ENCODE results near the gene KCNT1.

KCNT1 gene

DNA sequence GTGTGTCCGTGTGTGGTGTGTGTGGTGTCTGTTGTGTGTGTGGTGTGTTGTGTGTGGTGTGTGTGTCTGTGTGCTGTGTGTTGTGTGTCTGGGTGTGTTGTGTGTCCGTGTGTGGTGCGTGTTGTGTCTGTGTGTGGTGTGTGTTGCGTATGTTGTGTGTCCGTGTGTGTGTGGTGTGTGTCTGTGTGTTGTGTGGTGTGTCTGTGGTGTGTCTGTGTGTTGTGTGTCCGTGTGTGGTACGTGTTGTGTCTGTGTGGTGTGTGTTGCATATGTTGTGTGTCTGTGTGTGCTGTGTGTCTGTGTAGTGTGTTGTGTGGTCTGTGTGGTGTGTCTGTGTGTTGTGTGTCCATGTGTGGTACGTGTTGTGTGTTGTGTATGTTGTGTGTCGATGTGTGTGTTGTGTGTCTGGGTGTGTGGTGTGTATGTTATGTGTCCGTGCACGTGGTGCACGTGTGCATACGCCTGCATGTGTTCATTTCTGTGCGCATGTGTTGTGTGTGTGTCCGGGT is 72.3 kb downstream of the KCNT1 start:
- H3K9me3 ChIP-seq (ENCODE audit: severe bottlenecking), result no peaks in the 10 kb centered on the region
- H3K4me3 ChIP-seq (ENCODE audit: severe bottlenecking), result no peak overlapping the region
- DNase-seq (ENCODE audit: low spot score) (no peak), ATAC-seq (ENCODE audit: low read depth) (no peak)
- TF ChIP-seq, protein P1, sequence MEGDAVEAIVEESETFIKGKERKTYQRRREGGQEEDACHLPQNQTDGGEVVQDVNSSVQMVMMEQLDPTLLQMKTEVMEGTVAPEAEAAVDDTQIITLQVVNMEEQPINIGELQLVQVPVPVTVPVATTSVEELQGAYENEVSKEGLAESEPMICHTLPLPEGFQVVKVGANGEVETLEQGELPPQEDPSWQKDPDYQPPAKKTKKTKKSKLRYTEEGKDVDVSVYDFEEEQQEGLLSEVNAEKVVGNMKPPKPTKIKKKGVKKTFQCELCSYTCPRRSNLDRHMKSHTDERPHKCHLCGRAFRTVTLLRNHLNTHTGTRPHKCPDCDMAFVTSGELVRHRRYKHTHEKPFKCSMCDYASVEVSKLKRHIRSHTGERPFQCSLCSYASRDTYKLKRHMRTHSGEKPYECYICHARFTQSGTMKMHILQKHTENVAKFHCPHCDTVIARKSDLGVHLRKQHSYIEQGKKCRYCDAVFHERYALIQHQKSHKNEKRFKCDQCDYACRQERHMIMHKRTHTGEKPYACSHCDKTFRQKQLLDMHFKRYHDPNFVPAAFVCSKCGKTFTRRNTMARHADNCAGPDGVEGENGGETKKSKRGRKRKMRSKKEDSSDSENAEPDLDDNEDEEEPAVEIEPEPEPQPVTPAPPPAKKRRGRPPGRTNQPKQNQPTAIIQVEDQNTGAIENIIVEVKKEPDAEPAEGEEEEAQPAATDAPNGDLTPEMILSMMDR (IDR thresholded peaks at IDR 0.05; ENCODE audit: poor library complexity, severe bottlenecking), result no peak
- H3K4me1 ChIP-seq (ENCODE audit: insufficient read depth, poor library complexity, severe bottlenecking), result no peaks in the 10 kb centered on the region
- H3K36me3 ChIP-seq (ENCODE audit: low read depth), result no peaks in the 10 kb centered on the region
- no peaks in the 10 kb centered on the region for H3K27me3 ChIP-seq (ENCODE audit: insufficient read depth, poor library complexity, severe bottlenecking)
- H3K27ac ChIP-seq (ENCODE audit: poor library complexity, severe bottlenecking), result no peak overlapping the region

DNA sequence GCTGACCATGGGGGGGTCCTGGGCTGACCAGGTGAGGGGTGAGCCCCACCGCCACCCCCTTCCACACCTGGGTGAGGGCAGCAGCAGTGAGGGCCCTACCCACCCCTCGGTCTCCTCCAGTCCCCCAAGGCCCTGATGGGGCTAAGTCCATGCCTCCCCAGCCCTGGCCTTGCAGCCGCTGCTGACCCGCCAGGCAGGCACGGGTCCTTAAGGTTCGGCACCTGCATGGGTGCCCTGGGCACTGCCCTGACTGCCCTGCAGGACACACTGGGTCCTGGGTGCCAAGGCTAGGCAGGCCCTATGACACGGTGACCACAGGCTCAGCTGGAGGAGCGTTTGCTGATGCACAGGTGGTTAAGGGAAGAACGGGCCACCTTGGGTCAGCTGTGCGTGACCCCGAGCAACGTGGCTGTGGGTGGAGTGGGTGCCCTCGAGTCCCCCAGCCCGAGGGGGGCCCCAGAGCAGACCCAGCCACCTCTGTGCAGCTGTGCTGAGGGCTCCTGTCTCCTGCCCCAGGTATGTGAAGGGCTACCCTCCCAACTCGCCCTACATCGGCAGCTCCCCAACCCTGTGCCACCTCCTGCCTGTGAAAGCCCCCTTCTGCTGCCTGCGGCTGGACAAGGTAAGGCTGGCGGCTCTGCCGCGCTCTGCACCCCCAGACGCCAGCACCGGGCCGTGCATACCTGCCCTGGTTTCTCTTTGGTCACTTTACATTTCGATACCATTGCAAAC is 73.0 kb downstream of the KCNT1 start:
- ATAC-seq (ENCODE audit: low read depth) (peak; percentile 30; the same call in 2 of the 3 replicates), DNase-seq (ENCODE audit: low spot score) (no peak)
- Histone ChIP-seq H3K4me1 (ENCODE audit: insufficient read depth, poor library complexity, severe bottlenecking) (no peaks in the 10 kb centered on the region), H3K27ac (ENCODE audit: poor library complexity, severe bottlenecking) (no peak overlapping the region), H3K9me3 (ENCODE audit: severe bottlenecking) (no peaks in the 10 kb centered on the region), H3K36me3 (ENCODE audit: low read depth) (no peaks in the 10 kb centered on the region), H3K27me3 (ENCODE audit: insufficient read depth, poor library complexity, severe bottlenecking) (no peaks in the 10 kb centered on the region), H3K4me3 (ENCODE audit: severe bottlenecking) (no peak overlapping the region)
- TF ChIP-seq, protein P1 (IDR thresholded peaks at IDR 0.05; ENCODE audit: poor library complexity, severe bottlenecking), result no peak

DNA sequence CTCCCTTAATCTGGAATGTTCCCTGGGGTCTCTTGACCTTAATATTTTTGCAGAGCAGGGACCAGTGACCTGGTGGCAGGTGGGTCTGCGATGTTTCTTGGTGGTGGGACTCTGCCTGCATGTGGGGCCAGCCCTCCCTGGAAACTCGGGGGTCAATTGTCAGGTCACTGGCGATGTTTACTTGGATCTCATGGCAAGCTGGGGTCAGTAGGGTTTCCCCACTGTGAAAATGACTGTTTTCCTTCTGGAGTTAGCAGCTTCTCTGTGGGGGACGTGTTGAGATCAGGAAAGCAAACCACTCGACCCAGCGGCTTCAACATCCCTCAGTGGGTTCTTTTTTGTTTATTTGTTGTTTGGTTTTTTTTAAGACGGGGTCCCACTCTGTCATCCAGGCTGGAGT is 73.9 kb downstream of the KCNT1 start:
- no peak for DNase-seq (ENCODE audit: low spot score)
- Histone ChIP-seq H3K27me3 (ENCODE audit: insufficient read depth, poor library complexity, severe bottlenecking) (peaks cover under 1% of the 10 kb centered on the region), H3K27ac (ENCODE audit: poor library complexity, severe bottlenecking) (no peak overlapping the region), H3K36me3 (ENCODE audit: low read depth) (no peaks in the 10 kb centered on the region), H3K4me1 (ENCODE audit: insufficient read depth, poor library complexity, severe bottlenecking) (no peaks in the 10 kb centered on the region), H3K9me3 (ENCODE audit: severe bottlenecking) (no peaks in the 10 kb centered on the region), H3K4me3 (ENCODE audit: severe bottlenecking) (no peak overlapping the region)
- TF ChIP-seq, protein P1 (IDR thresholded peaks at IDR 0.05; ENCODE audit: poor library complexity, severe bottlenecking), result no peak
- no peak for ATAC-seq (ENCODE audit: low read depth)

DNA sequence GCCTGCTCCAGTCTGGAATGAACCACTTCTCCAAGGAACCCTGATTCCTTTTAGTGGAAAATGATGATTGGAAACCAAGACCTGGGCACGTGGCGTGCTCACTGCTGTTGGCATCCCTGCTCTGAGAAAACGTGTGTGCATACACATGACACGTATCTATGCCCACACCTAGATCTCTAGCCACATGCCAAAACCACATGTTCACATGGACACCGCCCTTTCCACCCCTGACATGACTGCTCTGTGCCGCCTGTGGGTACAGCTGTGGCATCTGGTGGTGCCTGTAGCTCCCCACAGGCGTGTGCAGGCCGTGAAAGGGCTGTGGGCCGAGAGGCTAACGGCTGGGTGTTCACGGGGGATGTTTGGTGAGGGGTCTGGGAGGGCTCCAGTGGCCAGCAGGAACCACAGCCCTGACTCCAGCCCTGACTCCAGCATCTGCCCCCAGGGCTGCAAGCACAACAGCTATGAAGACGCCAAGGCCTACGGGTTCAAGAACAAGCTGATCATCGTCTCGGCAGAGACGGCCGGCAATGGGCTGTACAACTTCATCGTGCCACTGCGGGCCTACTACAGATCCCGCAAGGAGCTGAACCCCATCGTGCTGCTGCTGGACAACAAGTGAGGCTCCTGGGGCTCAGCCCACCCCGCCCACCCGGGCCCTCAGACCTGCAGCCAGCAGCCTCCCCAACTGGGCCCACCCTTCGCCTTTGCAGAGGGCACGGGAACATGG is 75.1 kb downstream of the KCNT1 start:
- H3K27ac ChIP-seq (ENCODE audit: poor library complexity, severe bottlenecking), result no peak overlapping the region
- TF ChIP-seq, protein P1 (IDR thresholded peaks at IDR 0.05; ENCODE audit: poor library complexity, severe bottlenecking), result no peak
- H3K27me3 ChIP-seq (ENCODE audit: insufficient read depth, poor library complexity, severe bottlenecking), result peaks cover 8% of the 10 kb centered on the region
- H3K36me3 ChIP-seq (ENCODE audit: low read depth), result no peaks in the 10 kb centered on the region
- DNase-seq (ENCODE audit: low spot score) (no peak), ATAC-seq (ENCODE audit: low read depth) (no peak)
- no peaks in the 10 kb centered on the region for H3K4me1 ChIP-seq (ENCODE audit: insufficient read depth, poor library complexity, severe bottlenecking)
- H3K9me3 ChIP-seq (ENCODE audit: severe bottlenecking), result no peaks in the 10 kb centered on the region
- H3K4me3 ChIP-seq (ENCODE audit: severe bottlenecking), result no peak overlapping the region
